Activated CD8-positive, alpha-beta T cell treated with anti-CD3 and anti-CD28 coated beads for 36 hours (primary cell): ENCODE measurements around the gene SCART1. TPM values are rescaled to one million over a fixed set of nuclear protein-coding genes. Genes with fewer than 3 reads are reported as not detected.
"Not testable (repeated sequence)": the region's sequence is repeated elsewhere in the genome, so short reads cannot be mapped to it uniquely, and the experiment has no call there.

Experiments
- ATAC-seq: fragments of 200-7000 bp; cut with Tn5 transposase; one replicate; pipeline ENCODE4 v1.10.0; 2021; ENCODE audit warnings: mild to moderate bottlenecking, moderate library complexity
- CTCF ChIA-PET: fragments of 350-600 bp; sonication (Branson Sonifier 250); formaldehyde crosslinking; loops from one replicate; lab custom pipeline; 2021; ENCODE audit warnings: antibody characterized with exemption; lab: Charles Lee
- POLR2A ChIA-PET: fragments of 350-600 bp; sonication (Branson Sonifier 250); formaldehyde crosslinking; loops from one replicate; lab custom pipeline; 2021; ENCODE audit warnings: antibody characterized with exemption; lab: Charles Lee
- DNase-seq: peaks from one replicate; pipeline ENCODE4 v3.0.0-alpha.2; 2020
- H3K27ac Mint-ChIP-seq: one replicate; pipeline ENCODE4 v1.8.0; 2021; ENCODE audit warnings: mild to moderate bottlenecking, mixed read lengths
- H3K27me3 Mint-ChIP-seq: one replicate; pipeline ENCODE4 v1.8.0; 2021; ENCODE audit warnings: mixed read lengths
- H3K36me3 Mint-ChIP-seq: one replicate; pipeline ENCODE4 v1.8.0; 2021; ENCODE audit warnings: low read depth, mixed read lengths
- H3K4me1 Mint-ChIP-seq: one replicate; pipeline ENCODE4 v1.8.0; 2021; ENCODE audit warnings: low read depth, mixed read lengths
- H3K4me3 Mint-ChIP-seq: one replicate; pipeline ENCODE4 v1.8.0; 2021; ENCODE audit warnings: mild to moderate bottlenecking, moderate library complexity, mixed read lengths
- H3K9me3 Mint-ChIP-seq: one replicate; pipeline ENCODE4 v1.8.0; 2021; ENCODE audit warnings: mixed read lengths
- intact Hi-C: fragments of 100-400 bp; cut with micrococcal nuclease; formaldehyde crosslinking; loops from one replicate; pipeline ENCODE4 v1.10.0; 2022
- total RNA-seq, 2 experiments: library from RNA; stranded (reverse); gene quantifications; one replicate each; pipeline ENCODE4 v1.2.3, GENCODE V29; 2021
- TF ChIP-seq, protein P1 (sequence below): fragments of 200-600 bp; IDR thresholded peaks from one replicate; pipeline ENCODE4 v1.8.0; 2022; ENCODE audit warnings: antibody characterized with exemption, mild to moderate bottlenecking

The SCART1 gene
- total RNA-seq, 2 experiments from 2014 or later = 2.8 to 2.9 TPM

- ChIA-PET POLR2A (interaction anchor here (1.5 to 2.8 kb wide), 2 partner anchors 9 to 22 kb away, joined by 5 to 8 read pairs; no protein-coding TSS in a partner anchor), CTCF (interaction anchor here (1.1 to 1.6 kb wide), 2 partner anchors 26 to 83 kb away, joined by 3 to 5 read pairs; no protein-coding TSS in a partner anchor)
- Mint-ChIP-seq H3K27me3 (no peaks in the 10 kb centered on the region), H3K36me3 (peaks cover 81% of the 10 kb centered on the region), H3K27ac (no peak overlapping the region), H3K4me1 (peaks cover 16% of the 10 kb centered on the region), H3K9me3 (peaks cover 26% of the 10 kb centered on the region), H3K4me3 (no peak overlapping the region)
- intact Hi-C loops = no loop called here
- TF ChIP-seq, protein P1, sequence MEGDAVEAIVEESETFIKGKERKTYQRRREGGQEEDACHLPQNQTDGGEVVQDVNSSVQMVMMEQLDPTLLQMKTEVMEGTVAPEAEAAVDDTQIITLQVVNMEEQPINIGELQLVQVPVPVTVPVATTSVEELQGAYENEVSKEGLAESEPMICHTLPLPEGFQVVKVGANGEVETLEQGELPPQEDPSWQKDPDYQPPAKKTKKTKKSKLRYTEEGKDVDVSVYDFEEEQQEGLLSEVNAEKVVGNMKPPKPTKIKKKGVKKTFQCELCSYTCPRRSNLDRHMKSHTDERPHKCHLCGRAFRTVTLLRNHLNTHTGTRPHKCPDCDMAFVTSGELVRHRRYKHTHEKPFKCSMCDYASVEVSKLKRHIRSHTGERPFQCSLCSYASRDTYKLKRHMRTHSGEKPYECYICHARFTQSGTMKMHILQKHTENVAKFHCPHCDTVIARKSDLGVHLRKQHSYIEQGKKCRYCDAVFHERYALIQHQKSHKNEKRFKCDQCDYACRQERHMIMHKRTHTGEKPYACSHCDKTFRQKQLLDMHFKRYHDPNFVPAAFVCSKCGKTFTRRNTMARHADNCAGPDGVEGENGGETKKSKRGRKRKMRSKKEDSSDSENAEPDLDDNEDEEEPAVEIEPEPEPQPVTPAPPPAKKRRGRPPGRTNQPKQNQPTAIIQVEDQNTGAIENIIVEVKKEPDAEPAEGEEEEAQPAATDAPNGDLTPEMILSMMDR = no peak
- DNase-seq = no peak
- ATAC-seq = no peak
Measured at GRCh38 chr10:133412381-133412711, 41.4 kb upstream of the SCART1 start.

DNA sequence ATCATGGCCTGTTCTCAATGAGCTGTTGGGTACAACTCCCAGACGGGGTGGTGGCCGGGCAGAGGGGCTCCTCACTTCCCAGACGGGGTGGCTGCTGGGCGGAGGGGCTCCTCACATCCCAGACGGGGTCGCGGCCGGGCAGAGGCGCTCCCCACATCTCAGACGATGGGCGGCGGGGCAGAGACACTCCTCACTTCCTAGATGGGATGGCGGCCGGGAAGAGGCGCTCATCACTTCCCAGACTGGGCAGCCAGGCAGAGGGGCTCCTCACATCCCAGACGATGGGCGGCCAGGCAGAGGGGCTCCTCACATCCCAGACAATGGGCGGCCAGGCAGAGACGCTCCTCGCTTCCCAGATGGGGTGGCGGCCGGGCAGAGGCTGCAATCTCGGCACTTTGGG, 39.3 kb upstream of the SCART1 start:
- peaks cover 69% of the 10 kb centered on the region for H3K36me3 Mint-ChIP-seq
- H3K27me3 Mint-ChIP-seq, DNase-seq, CTCF ChIA-PET, H3K4me3 Mint-ChIP-seq, intact Hi-C loops, POLR2A ChIA-PET, H3K27ac Mint-ChIP-seq, ATAC-seq, H3K4me1 Mint-ChIP-seq: not testable (repeated sequence)
- peaks cover 23% of the 10 kb centered on the region for H3K9me3 Mint-ChIP-seq

DNA sequence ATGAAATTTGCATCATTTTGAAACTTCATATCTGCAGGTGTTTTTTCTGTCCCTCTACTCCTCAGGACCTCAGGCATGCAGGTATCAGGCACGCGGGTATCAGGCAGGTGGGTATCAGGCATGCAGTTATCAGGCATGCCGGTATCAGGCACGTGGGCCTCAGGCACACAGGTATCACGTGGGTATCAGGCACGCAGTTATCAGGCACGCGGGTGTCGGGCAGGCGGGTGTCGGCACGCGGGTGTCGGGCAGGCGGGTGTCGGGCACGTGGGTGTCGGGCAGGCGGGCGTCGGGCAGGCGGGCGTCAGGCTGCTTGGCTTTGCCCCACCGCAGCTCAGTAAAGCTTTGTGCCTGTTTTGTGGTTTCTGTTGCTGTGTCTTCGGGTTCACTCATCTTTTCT, 38.0 kb upstream of the SCART1 start:
- Mint-ChIP-seq H3K36me3 (peaks cover 56% of the 10 kb centered on the region), H3K4me1 (no peaks in the 10 kb centered on the region), H3K27ac (no peak overlapping the region), H3K9me3 (peaks cover 20% of the 10 kb centered on the region), H3K27me3 (no peaks in the 10 kb centered on the region), H3K4me3 (no peak overlapping the region)
- CTCF ChIA-PET = no interaction called here
- TF ChIP-seq, protein P1 = no peak
- DNase-seq (no peak), ATAC-seq (no peak)
- intact Hi-C loops = no loop called here
- POLR2A ChIA-PET = interaction anchor here (0.7 kb wide), 1 partner anchor 68 kb away, joined by 3 read pairs; no protein-coding TSS in a partner anchor

GRCh38 chr10:133418289-133418993, 35.3 kb upstream of the SCART1 start:
- DNase-seq (no peak), ATAC-seq (no peak)
- H3K27ac Mint-ChIP-seq = no peak overlapping the region
- no peaks in the 10 kb centered on the region for H3K4me1 Mint-ChIP-seq
- intact Hi-C loops = no loop called here
- ChIA-PET POLR2A (interaction anchor here (1.3 kb wide), 1 partner anchor 27 kb away, joined by 3 read pairs; no protein-coding TSS in a partner anchor), CTCF (interaction anchor here (1.1 to 2.3 kb wide), 2 partner anchors 19 to 89 kb away, joined by 3 to 7 read pairs; no protein-coding TSS in a partner anchor)
- H3K27me3 Mint-ChIP-seq = no peaks in the 10 kb centered on the region
- H3K9me3 Mint-ChIP-seq = peaks cover 4% of the 10 kb centered on the region
- TF ChIP-seq, protein P1 = no peak
- no peak overlapping the region for H3K4me3 Mint-ChIP-seq
- H3K36me3 Mint-ChIP-seq = peaks cover 31% of the 10 kb centered on the region

DNA sequence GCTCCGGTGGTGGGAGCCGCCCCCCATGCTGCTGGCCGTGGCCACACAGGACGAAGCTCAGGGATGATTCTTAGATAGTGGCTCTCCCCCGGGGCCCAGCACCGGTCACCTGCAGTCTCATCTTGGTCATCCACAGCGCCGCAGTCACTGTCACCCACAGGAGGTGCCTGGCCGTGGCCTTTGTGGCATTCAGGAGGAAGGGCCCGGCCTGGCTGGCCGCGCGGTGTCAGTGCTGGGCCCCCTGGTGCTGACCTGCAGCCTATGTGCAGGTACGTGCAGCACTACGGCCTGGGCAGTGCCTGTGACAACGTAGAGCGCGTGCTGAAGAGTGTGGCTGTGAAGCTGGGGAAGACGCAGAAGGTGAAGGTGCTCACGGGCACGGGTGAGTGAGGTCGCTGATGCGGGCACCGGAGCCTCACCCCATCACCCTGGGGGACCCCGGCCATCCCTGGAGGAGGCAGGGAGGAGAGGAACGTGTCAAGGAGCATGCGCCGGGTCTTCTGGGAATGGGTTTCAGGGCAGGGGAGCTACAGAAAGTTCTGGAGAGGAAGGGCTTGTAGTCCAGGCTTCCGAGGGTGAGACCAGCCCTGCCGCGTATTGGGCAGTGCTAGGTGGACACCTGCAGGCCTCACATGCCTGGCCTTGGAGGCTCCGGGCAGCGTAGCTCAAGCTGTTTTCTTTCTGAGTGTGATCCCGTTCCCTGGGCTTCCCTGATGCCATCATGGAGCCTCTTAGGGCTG, 34.4 kb upstream of the SCART1 start:
- ATAC-seq (no peak), DNase-seq (no peak)
- Mint-ChIP-seq H3K4me3 (no peak overlapping the region), H3K9me3 (peaks cover 2% of the 10 kb centered on the region), H3K27me3 (no peaks in the 10 kb centered on the region), H3K27ac (no peak overlapping the region), H3K36me3 (peaks cover 27% of the 10 kb centered on the region), H3K4me1 (no peaks in the 10 kb centered on the region)
- intact Hi-C loops = no loop called here
- ChIA-PET CTCF (interaction anchor here (2.3 kb wide), 1 partner anchor 90 kb away, joined by 7 read pairs; no protein-coding TSS in a partner anchor), POLR2A (interaction anchor here (0.7 to 1.3 kb wide), 3 partner anchors 28 to 88 kb away, joined by 3 read pairs; no protein-coding TSS in a partner anchor)
- TF ChIP-seq, protein P1 = no peak
